Stimulated activated CD4-positive, alpha-beta T cell treated with anti-CD3 and anti-CD28 coated beads, Interleukin-2, amount 100 ng/mL, for 48 hours (primary cell): ENCODE data around the gene TAF1B.
A peak's percentile ranks its signal among the peaks of the same experiment; 100 is the strongest.

Experiments used
- DNase-seq, 2 donors: peaks; one replicate each; pipeline ENCODE4 v3.0.0-alpha.2; 2020

The TAF1B gene

GRCh38 chr2:9808334-9809063, 34.8 kb upstream of the TAF1B start:
- DNase-seq = no peak

GRCh38 chr2:9809064-9809356, 34.3 kb upstream of the TAF1B start:
- no peak for DNase-seq

GRCh38 chr2:9809448-9810088, 33.7 kb upstream of the TAF1B start:
- no peak for DNase-seq

GRCh38 chr2:9811216-9811615, 32.1 kb upstream of the TAF1B start:
- DNase-seq = no peak

GRCh38 chr2:9811679-9812511, 31.4 kb upstream of the TAF1B start:
- no peak for DNase-seq

- no peak for DNase-seq
These were observed 30.3 kb upstream of the TAF1B start for GRCh38 chr2:9812945-9813311.

GRCh38 chr2:9813312-9814128, 29.8 kb upstream of the TAF1B start:
- DNase-seq = peak; percentile 73 to 74

- no peak for DNase-seq
These were observed 29.0 kb upstream of the TAF1B start for GRCh38 chr2:9814129-9814868.

GRCh38 chr2:9815076-9815475, 28.2 kb upstream of the TAF1B start:
- no peak for DNase-seq

GRCh38 chr2:9815844-9816279, 27.4 kb upstream of the TAF1B start:
- DNase-seq = no peak

- no peak for DNase-seq
These were observed 25.2 kb upstream of the TAF1B start for GRCh38 chr2:9818097-9818496.

- no peak for DNase-seq
These were observed 23.7 kb upstream of the TAF1B start for GRCh38 chr2:9819551-9819950.

- DNase-seq = no peak
These were observed 23.0 kb upstream of the TAF1B start for GRCh38 chr2:9820020-9820973.

- no peak for DNase-seq
These were observed 21.3 kb upstream of the TAF1B start for GRCh38 chr2:9821805-9822445.

- no peak for DNase-seq
These were observed 18.8 kb upstream of the TAF1B start for GRCh38 chr2:9824441-9824840.

GRCh38 chr2:9824956-9825720, 18.1 kb upstream of the TAF1B start:
- no peak for DNase-seq

- DNase-seq = no peak
These were observed 17.1 kb upstream of the TAF1B start for GRCh38 chr2:9826208-9826607.

GRCh38 chr2:9830685-9831410, 12.4 kb upstream of the TAF1B start:
- no peak for DNase-seq

- DNase-seq = no peak
These were observed 11.6 kb upstream of the TAF1B start for GRCh38 chr2:9831670-9832069.
